Upper lobe of right lung (tissue), 1 donor: Measurements from ENCODE around the gene FAM83G. TPM values are rescaled to one million over a fixed set of nuclear protein-coding genes. Genes with fewer than 3 reads are reported as not detected.
"Not testable (repeated sequence)": the region's sequence is repeated elsewhere in the genome, so short reads cannot be mapped to it uniquely, and the experiment has no call there.

Experiments used
- ATAC-seq: fragments of 200-7000 bp; cut with Tn5 transposase; one replicate; pipeline ENCODE4 v1.9.1; 2020; ENCODE audit warnings: mild to moderate bottlenecking, moderate library complexity
- DNase-seq: peaks from one replicate; pipeline ENCODE4 v3.0.0-alpha.2; 2020
- H3K27ac ChIP-seq: fragments of 200-600 bp; one replicate; pipeline ENCODE4 v1.8.0; 2022
- H3K27me3 ChIP-seq: fragments of 200-600 bp; one replicate; pipeline ENCODE4 v1.8.0; 2022; ENCODE audit warnings: mild to moderate bottlenecking
- H3K36me3 ChIP-seq: fragments of 200-600 bp; one replicate; pipeline ENCODE4 v1.8.0; 2022
- H3K4me1 ChIP-seq: fragments of 200-600 bp; one replicate; pipeline ENCODE4 v1.8.0; 2022
- H3K4me3 ChIP-seq: fragments of 200-600 bp; one replicate; pipeline ENCODE4 v1.8.0; 2022; ENCODE audit warnings: mild to moderate bottlenecking
- H3K9me3 ChIP-seq: fragments of 200-600 bp; one replicate; pipeline ENCODE4 v1.8.0; 2022
- CTCF ChIP-seq: fragments of 200-600 bp; IDR thresholded peaks from one replicate; pipeline ENCODE4 v1.8.0; 2022; ENCODE audit warnings: antibody characterized with exemption
- intact Hi-C: fragments of 100-400 bp; cut with DNase I; formaldehyde crosslinking; loops from one replicate; pipeline ENCODE4 v1.11.0; 2022
- total RNA-seq: library from RNA; stranded (reverse); fragmentation: NEBNext Ultra II Directional; extraction: Animal tissue kit (Norgen Biotek cat#: 25700); gene quantifications from one replicate; pipeline ENCODE4 v1.2.1, GENCODE V29; 2021
- donor health status: DM: no; HTN: yes; CAD: no; lungs with severe emphysema.

FAM83G gene
- total RNA-seq, 1 donor from 2014 or later, result 8.3 TPM

- ATAC-seq, result no peak
- H3K27ac ChIP-seq, result no peak overlapping the region
- H3K4me3 ChIP-seq, result no peak overlapping the region
- intact Hi-C loops, result no loop called here
- H3K27me3 ChIP-seq, result no peaks in the 10 kb centered on the region
- no peaks in the 10 kb centered on the region for H3K36me3 ChIP-seq
- DNase-seq, result no peak
- peaks cover 3% of the 10 kb centered on the region for H3K4me1 ChIP-seq
- TF ChIP-seq CTCF, result no peak
- no peaks in the 10 kb centered on the region for H3K9me3 ChIP-seq
Measured at GRCh38 chr17:18959845-18960240, 44.7 kb downstream of the FAM83G start.

DNA sequence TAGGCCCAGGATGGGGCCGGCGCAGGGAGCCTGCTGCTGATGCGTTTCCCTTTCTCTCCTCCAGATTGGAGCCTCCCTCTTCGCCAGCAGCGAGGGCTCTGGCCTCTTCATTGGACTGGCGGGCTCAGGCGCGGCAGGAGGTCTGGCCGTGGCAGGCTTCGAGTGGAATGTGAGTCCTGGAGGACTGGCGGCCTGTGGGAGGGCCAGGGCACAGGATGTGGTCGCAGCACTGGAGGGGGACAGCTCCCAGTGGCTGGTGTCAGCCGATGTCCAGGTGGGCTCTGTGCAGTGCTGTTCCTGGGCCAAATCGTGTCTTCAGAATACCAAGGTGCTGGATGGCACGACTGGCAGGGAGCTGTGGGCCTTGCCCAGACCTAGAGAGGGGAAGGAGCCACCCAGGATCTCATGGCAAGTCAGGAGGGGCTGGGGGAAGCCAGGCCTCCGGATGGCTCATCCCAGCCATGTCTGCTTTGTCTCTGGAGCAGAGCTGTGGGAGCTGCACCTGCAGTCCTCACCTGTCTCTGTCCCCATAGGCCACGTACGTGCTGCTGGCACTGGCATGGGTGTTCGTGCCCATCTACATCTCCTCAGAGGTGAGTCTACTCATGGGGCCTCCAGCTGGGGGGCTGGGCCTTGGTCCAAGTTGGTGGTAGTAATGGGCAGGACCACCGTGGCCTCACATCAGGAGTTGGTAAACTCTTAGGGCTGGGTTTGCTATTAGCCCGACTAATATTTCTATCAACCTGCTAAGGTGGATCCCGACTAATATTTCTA lies 45.3 kb downstream of the FAM83G start:
- Histone ChIP-seq H3K9me3 (no peaks in the 10 kb centered on the region), H3K27ac (no peak overlapping the region), H3K4me3 (no peak overlapping the region), H3K27me3 (no peaks in the 10 kb centered on the region), H3K36me3 (no peaks in the 10 kb centered on the region), H3K4me1 (peaks cover 3% of the 10 kb centered on the region)
- no peak for TF ChIP-seq CTCF
- ATAC-seq (no peak), DNase-seq (no peak)
- intact Hi-C loops, result no loop called here

- H3K4me1 ChIP-seq, result peaks cover 3% of the 10 kb centered on the region
- H3K36me3 ChIP-seq, result no peaks in the 10 kb centered on the region
- H3K4me3 ChIP-seq, result no peak overlapping the region
- TF ChIP-seq CTCF, result no peak
- DNase-seq (no peak), ATAC-seq (no peak)
- no peak overlapping the region for H3K27ac ChIP-seq
- no peaks in the 10 kb centered on the region for H3K9me3 ChIP-seq
- no peaks in the 10 kb centered on the region for H3K27me3 ChIP-seq
- intact Hi-C loops, result no loop called here
Measured at GRCh38 chr17:18958611-18959010, 46.0 kb downstream of the FAM83G start.

GRCh38 chr17:18957831-18958230 lies 46.7 kb downstream of the FAM83G start:
- Histone ChIP-seq H3K27me3 (no peaks in the 10 kb centered on the region), H3K4me3 (no peak overlapping the region), H3K4me1 (peaks cover 3% of the 10 kb centered on the region), H3K36me3 (no peaks in the 10 kb centered on the region), H3K9me3 (no peaks in the 10 kb centered on the region), H3K27ac (no peak overlapping the region)
- DNase-seq, result no peak
- ATAC-seq, result no peak
- TF ChIP-seq CTCF, result no peak
- intact Hi-C loops, result no loop called here

DNA sequence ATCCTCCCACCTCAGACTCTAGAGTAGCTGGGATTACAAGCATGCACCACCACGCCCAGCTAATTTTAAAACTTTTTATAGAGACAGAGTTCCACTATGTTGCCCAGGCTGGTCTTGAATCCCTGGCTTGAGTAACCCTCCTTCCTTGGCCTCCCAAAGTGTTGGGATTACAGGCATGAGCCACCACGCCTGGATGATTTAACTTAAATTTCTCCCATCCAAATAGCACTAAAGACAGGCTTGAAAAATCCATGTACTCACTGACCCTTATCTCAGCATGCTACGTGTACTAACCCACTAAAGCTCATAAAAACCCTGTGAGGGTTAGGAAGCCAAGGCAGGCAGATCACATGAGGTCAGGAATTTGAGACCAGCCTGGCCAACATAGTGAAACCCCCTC lies 48.0 kb downstream of the FAM83G start:
- Histone ChIP-seq H3K9me3 (no peaks in the 10 kb centered on the region), H3K36me3 (no peaks in the 10 kb centered on the region), H3K27ac (no peak overlapping the region), H3K4me3 (no peak overlapping the region), H3K27me3 (no peaks in the 10 kb centered on the region), H3K4me1 (peaks cover 3% of the 10 kb centered on the region)
- no peak for DNase-seq
- intact Hi-C loops, result no loop called here
- no peak for TF ChIP-seq CTCF
- no peak for ATAC-seq

DNA sequence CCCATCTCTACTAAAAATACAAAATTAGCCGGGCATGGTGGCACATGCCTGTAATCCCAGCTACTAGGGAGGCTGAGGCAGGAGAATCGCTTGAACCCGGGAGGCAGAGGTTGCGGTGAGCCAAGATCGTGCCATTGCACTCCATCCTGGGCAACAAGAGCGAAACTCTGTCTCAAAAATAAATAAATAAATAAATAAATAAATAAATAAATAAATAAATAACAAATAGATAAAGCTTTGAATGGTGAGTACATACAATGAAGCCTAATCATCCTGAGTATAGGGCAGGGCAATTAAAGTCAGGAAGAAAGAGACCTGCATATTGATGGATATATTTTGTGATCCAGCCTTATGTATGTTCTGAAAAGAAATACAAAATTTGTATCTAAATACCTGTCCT lies 48.5 kb downstream of the FAM83G start:
- H3K27me3 ChIP-seq, H3K36me3 ChIP-seq, H3K4me3 ChIP-seq, ATAC-seq, H3K9me3 ChIP-seq, H3K4me1 ChIP-seq, DNase-seq, intact Hi-C loops, H3K27ac ChIP-seq: not testable (repeated sequence)
